ENCODE data around the gene ID2. TPM values are rescaled to one million over a fixed set of nuclear protein-coding genes. Genes with fewer than 3 reads are reported as not detected.

Gene ID2
- total and polyA plus RNA-seq, 2 donors (not counting 1 experiment from before 2014, with no cell fraction given), result 15.0 to 25.9 TPM

GRCh38 chr2:8720741-8721140 lies 38.9 kb downstream of the ID2 start:
- Mint-ChIP-seq H3K4me3 (no peak overlapping the region), H3K27me3 (peaks cover 7% of the 10 kb centered on the region), H3K9me3 (ENCODE audit: insufficient read depth) (peaks cover 3% of the 10 kb centered on the region), H3K4me1 (no peaks in the 10 kb centered on the region), H3K27ac (no peak overlapping the region)
- Histone ChIP-seq H3K4me3 (ENCODE audit: control extremely low read depth in 1 of 5, extremely low read depth in 1 of 5, insufficient read depth in 1 of 5, low read depth in 2 of 5, low read length in 4 of 5) (no peak overlapping the region), H3K36me3 (replicated peaks in 1 of 2; ENCODE audit: control extremely low read depth in 1 of 2, control insufficient read depth in 1 of 2, extremely low read depth in 1 of 2, insufficient read depth in 2 of 2, low read length in 1 of 2) (no peaks in the 10 kb centered on the region), H3K79me2 (ENCODE audit: control insufficient read depth, insufficient read depth, low read length) (no peaks in the 10 kb centered on the region), H3K4me2 (replicated peaks; ENCODE audit: low read depth, low read length, poor library complexity, severe bottlenecking) (no peak overlapping the region), H3K4me1 (ENCODE audit: control insufficient read depth in 2 of 2, insufficient read depth in 2 of 2, low read length in 2 of 2) (no peaks in the 10 kb centered on the region), H3K27me3 (replicated peaks in 1 of 4; ENCODE audit: control extremely low read depth in 1 of 4, control insufficient read depth in 3 of 4, insufficient read depth in 4 of 4, low read length in 3 of 4) (peaks cover 0 to under 1% (median 0%) of the 10 kb centered on the region in 4 experiments), H2AFZ (ENCODE audit: insufficient read depth, low read depth, low read length, poor library complexity, severe bottlenecking) (no peak overlapping the region), H3K9me3 (ENCODE audit: control extremely low read depth in 1 of 3, control insufficient read depth in 2 of 3, insufficient read depth in 1 of 3, low read length in 2 of 3) (peaks cover 0 to 4% (median 0%) of the 10 kb centered on the region in 3 donors), H3K27ac (ENCODE audit: low read length in 2 of 2) (no peak overlapping the region), H3K9ac (ENCODE audit: low read length) (no peak overlapping the region), H4K20me1 (ENCODE audit: control insufficient read depth, insufficient read depth, low read length, poor library complexity, severe bottlenecking) (no peaks in the 10 kb centered on the region)
- DNase-seq, result no peak
- CTCF ChIA-PET, result no interaction called here
- 100% methylated on average over 2 of the region's 3 CpGs for WGBS (ENCODE audit: insufficient coverage)
- POLR2A ChIA-PET, result no interaction called here
- TF ChIP-seq EZH2 (IDR thresholded peaks at IDR 0.05; ENCODE audit: borderline replicate concordance, insufficient read depth, low read depth, low read length, poor library complexity, severe bottlenecking) (no peak), CTCF (IDR thresholded peaks at IDR 0.05) (no peak)
- intact Hi-C loops (cut with micrococcal nuclease), result no loop called here
- no peak for ATAC-seq (ENCODE audit: low read depth)

- Histone ChIP-seq H3K4me3 (ENCODE audit: control extremely low read depth in 1 of 5, extremely low read depth in 1 of 5, insufficient read depth in 1 of 5, low read depth in 2 of 5, low read length in 4 of 5) (no peak overlapping the region), H3K4me1 (ENCODE audit: control insufficient read depth in 2 of 2, insufficient read depth in 2 of 2, low read length in 2 of 2) (no peaks in the 10 kb centered on the region), H3K79me2 (ENCODE audit: control insufficient read depth, insufficient read depth, low read length) (no peaks in the 10 kb centered on the region), H3K27me3 (replicated peaks in 1 of 4; ENCODE audit: control extremely low read depth in 1 of 4, control insufficient read depth in 3 of 4, insufficient read depth in 4 of 4, low read length in 3 of 4) (no peaks in the 10 kb centered on the region), H3K27ac (ENCODE audit: low read length in 2 of 2) (no peak overlapping the region), H2AFZ (ENCODE audit: insufficient read depth, low read depth, low read length, poor library complexity, severe bottlenecking) (no peak overlapping the region), H3K4me2 (replicated peaks; ENCODE audit: low read depth, low read length, poor library complexity, severe bottlenecking) (no peak overlapping the region), H4K20me1 (ENCODE audit: control insufficient read depth, insufficient read depth, low read length, poor library complexity, severe bottlenecking) (no peaks in the 10 kb centered on the region), H3K9me3 (ENCODE audit: control extremely low read depth in 1 of 3, control insufficient read depth in 2 of 3, insufficient read depth in 1 of 3, low read length in 2 of 3) (no peaks in the 10 kb centered on the region), H3K9ac (ENCODE audit: low read length) (no peak overlapping the region), H3K36me3 (replicated peaks in 1 of 2; ENCODE audit: control extremely low read depth in 1 of 2, control insufficient read depth in 1 of 2, extremely low read depth in 1 of 2, insufficient read depth in 2 of 2, low read length in 1 of 2) (no peaks in the 10 kb centered on the region)
- POLR2A ChIA-PET, result no interaction called here
- Mint-ChIP-seq H3K9me3 (ENCODE audit: insufficient read depth) (no peaks in the 10 kb centered on the region), H3K4me3 (no peak overlapping the region), H3K27ac (no peak overlapping the region), H3K4me1 (no peaks in the 10 kb centered on the region), H3K27me3 (peaks cover 2% of the 10 kb centered on the region)
- CTCF ChIA-PET, result no interaction called here
- TF ChIP-seq EZH2 (IDR thresholded peaks at IDR 0.05; ENCODE audit: borderline replicate concordance, insufficient read depth, low read depth, low read length, poor library complexity, severe bottlenecking) (no peak), CTCF (IDR thresholded peaks at IDR 0.05) (no peak)
- intact Hi-C loops (cut with micrococcal nuclease), result no loop called here
- 100% methylated on average over 3 of the region's 3 CpGs for WGBS (ENCODE audit: insufficient coverage)
- DNase-seq (no peak), ATAC-seq (ENCODE audit: low read depth) (no peak)
These were observed 39.6 kb downstream of the ID2 start for GRCh38 chr2:8721410-8721809.

Data from B cell (primary cell).